Trophoblast cell (in vitro differentiated cells and primary cell): Measurements from ENCODE around the gene FLNC.

Experiments used
- DNase-seq, 2 donors: peaks; one replicate each; pipeline ENCODE4 v3.0.0-alpha.2; 2016
- H2AFZ ChIP-seq: 2 replicates; pipeline ENCODE4 v1.6.1; 2013; ENCODE audit warnings: low read length, moderate library complexity, mild to moderate bottlenecking; ENCODE audit not compliant: insufficient read depth, poor library complexity
- H2AK5ac ChIP-seq: 2 replicates; pipeline ENCODE4 v1.6.1; 2013; ENCODE audit warnings: mild to moderate bottlenecking, low read length
- H2BK120ac ChIP-seq: 2 replicates; pipeline ENCODE4 v1.6.1; 2013; ENCODE audit warnings: low read length, mild to moderate bottlenecking, moderate library complexity; ENCODE audit not compliant: insufficient read depth, poor library complexity
- H2BK12ac ChIP-seq: 2 replicates; pipeline ENCODE4 v1.6.1; 2013; ENCODE audit warnings: mild to moderate bottlenecking, low read length, moderate library complexity
- H2BK5ac ChIP-seq: 2 replicates; pipeline ENCODE4 v1.6.1; 2013; ENCODE audit warnings: low read length, low read depth, moderate library complexity, mild to moderate bottlenecking; ENCODE audit not compliant: poor library complexity
- H3K14ac ChIP-seq: 2 replicates; pipeline ENCODE4 v1.6.1; 2013; ENCODE audit warnings: mild to moderate bottlenecking, low read length
- H3K18ac ChIP-seq: 2 replicates; pipeline ENCODE4 v1.6.1; 2013; ENCODE audit warnings: mild to moderate bottlenecking, low read length
- H3K23ac ChIP-seq: 2 replicates; pipeline ENCODE4 v1.6.1; 2013; ENCODE audit warnings: low read length
- H3K27ac ChIP-seq: 2 replicates; pipeline ENCODE4 v1.5.1; 2013; ENCODE audit warnings: low read depth, mild to moderate bottlenecking, inconsistent platforms, low read length, moderate library complexity
- H3K27me3 ChIP-seq: 2 replicates; pipeline ENCODE4 v1.6.1; 2013; ENCODE audit warnings: inconsistent platforms, mild to moderate bottlenecking, low read length, moderate library complexity; ENCODE audit not compliant: insufficient read depth
- H3K36me3 ChIP-seq, 2 experiments: 1 replicate in 1 of 2; 2 replicates in 1 of 2; pipeline ENCODE4 v1.6.1; 2013; ENCODE audit warnings: low read length in 2 of 2, mild to moderate bottlenecking in 2 of 2, moderate library complexity in 1 of 2; ENCODE audit not compliant: insufficient read depth in 2 of 2, control insufficient read depth in 1 of 2
- H3K4ac ChIP-seq: 2 replicates; pipeline ENCODE4 v1.6.1; 2013; ENCODE audit warnings: low read depth, mild to moderate bottlenecking, low read length, moderate library complexity
- H3K4me1 ChIP-seq, 2 experiments: 1 replicate in 1 of 2; 2 replicates in 1 of 2; pipeline ENCODE4 v1.6.1; 2013; ENCODE audit warnings: low read length in 2 of 2, mild to moderate bottlenecking in 2 of 2, moderate library complexity in 1 of 2; ENCODE audit not compliant: insufficient read depth in 2 of 2, control insufficient read depth in 1 of 2
- H3K4me2 ChIP-seq: 2 replicates; pipeline ENCODE4 v1.6.1; 2013; ENCODE audit warnings: inconsistent platforms, mild to moderate bottlenecking, low read length, moderate library complexity
- H3K4me3 ChIP-seq: 2 replicates; pipeline ENCODE4 v1.5.1; 2013; ENCODE audit warnings: mild to moderate bottlenecking, low read depth, low read length, inconsistent platforms
- H3K79me1 ChIP-seq: one replicate; pipeline ENCODE4 v1.6.1; 2013; ENCODE audit warnings: low read length
- H3K79me2 ChIP-seq: 2 replicates; pipeline ENCODE4 v1.6.1; 2013; ENCODE audit warnings: low read length, mild to moderate bottlenecking; ENCODE audit not compliant: control insufficient read depth, insufficient read depth, poor library complexity
- H3K9ac ChIP-seq: 2 replicates; pipeline ENCODE4 v1.6.1; 2013; ENCODE audit warnings: mild to moderate bottlenecking, low read length
- H3K9me3 ChIP-seq: 2 replicates; pipeline ENCODE4 v1.6.1; 2013; ENCODE audit warnings: low read depth, mild to moderate bottlenecking, control low read depth, inconsistent platforms, low read length; ENCODE audit not compliant: insufficient read depth
- H4K12ac ChIP-seq: 2 replicates; pipeline ENCODE4 v1.6.1; 2013; ENCODE audit warnings: low read depth, mild to moderate bottlenecking, low read length, moderate library complexity
- H4K8ac ChIP-seq: 2 replicates; pipeline ENCODE4 v1.6.1; 2013; ENCODE audit warnings: low read depth, mild to moderate bottlenecking, low read length, moderate library complexity
- H4K91ac ChIP-seq: one replicate; pipeline ENCODE4 v1.6.1; 2013; ENCODE audit warnings: low read depth, mild to moderate bottlenecking, low read length, moderate library complexity
- WGBS: extraction: QIAGEN DNeasy Blood & Tissue Kit; methylation state at CpG from one replicate; pipeline ENCODE4 v1.1.7; 2013; ENCODE audit warnings: missing lambda C conversion rate; ENCODE audit not compliant: insufficient read length, insufficient coverage; ENCODE audit errors: extremely low coverage; 5-methylcytosine and 5-hydroxymethylcytosine counted together

The FLNC gene

GRCh38 chr7:128880791-128881457 lies 50.7 kb downstream of the FLNC start:
- Histone ChIP-seq H3K4me2 (no peak overlapping the region), H2AK5ac (no peak overlapping the region), H4K8ac (no peak overlapping the region)

DNA sequence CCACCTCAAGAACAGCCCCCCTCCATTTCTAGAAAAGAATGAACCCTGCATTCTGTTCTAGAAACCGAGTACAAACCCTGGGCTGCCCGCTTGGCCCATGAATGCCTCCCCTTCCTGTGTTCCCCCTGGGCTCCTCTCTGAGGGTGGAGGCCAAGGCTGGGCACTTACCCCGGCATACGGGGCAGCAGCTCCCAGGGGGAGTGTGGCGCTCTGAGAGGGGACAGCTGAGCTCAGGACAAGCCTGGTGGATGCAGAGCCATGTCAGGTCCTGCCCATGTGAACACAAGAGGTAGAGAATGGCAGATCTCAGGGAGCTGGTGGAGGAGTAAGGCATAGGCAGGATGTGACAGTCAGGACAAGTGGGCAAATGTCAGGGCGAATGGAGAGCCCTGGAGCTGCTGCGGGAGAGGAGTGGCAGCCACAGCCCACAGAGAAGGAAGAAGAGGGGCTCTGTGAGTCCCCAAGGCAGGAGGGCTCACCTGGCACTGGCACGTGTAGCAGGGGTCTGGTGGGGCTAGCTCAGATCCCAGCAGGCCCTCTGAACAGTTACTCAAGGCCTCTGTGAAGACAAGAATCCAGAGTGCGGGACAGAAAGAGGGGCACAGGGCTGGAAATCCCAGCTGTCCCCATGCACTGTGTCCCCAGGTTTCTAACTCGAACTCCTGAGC lies 51.4 kb downstream of the FLNC start:
- Histone ChIP-seq H2AFZ (no peak overlapping the region), H3K9me3 (no peaks in the 10 kb centered on the region), H3K79me2 (no peaks in the 10 kb centered on the region)

More at GRCh38 chr7:128880791-128881457, 50.7 kb downstream of the FLNC start:
- Histone ChIP-seq H3K79me1 (no peaks in the 10 kb centered on the region), H3K4ac (no peak overlapping the region), H2BK5ac (no peak overlapping the region), H3K9me3 (no peaks in the 10 kb centered on the region), H3K79me2 (no peaks in the 10 kb centered on the region), H4K12ac (no peak overlapping the region), H3K9ac (no peak overlapping the region), H3K23ac (no peak overlapping the region), H3K4me1 (peaks cover 0 to under 1% of the 10 kb centered on the region in 2 experiments), H2BK120ac (no peak overlapping the region), H3K14ac (no peak overlapping the region), H3K27me3 (no peaks in the 10 kb centered on the region), H2BK12ac (no peak overlapping the region), H2AFZ (no peak overlapping the region), H3K4me3 (no peak overlapping the region), H3K18ac (no peak overlapping the region), H3K36me3 (no peaks in the 10 kb centered on the region), H3K27ac (no peak overlapping the region), H4K91ac (no peak overlapping the region)
- no CpG with 5 or more reads among the region's 11 CpGs for WGBS
- no peak for DNase-seq

DNA sequence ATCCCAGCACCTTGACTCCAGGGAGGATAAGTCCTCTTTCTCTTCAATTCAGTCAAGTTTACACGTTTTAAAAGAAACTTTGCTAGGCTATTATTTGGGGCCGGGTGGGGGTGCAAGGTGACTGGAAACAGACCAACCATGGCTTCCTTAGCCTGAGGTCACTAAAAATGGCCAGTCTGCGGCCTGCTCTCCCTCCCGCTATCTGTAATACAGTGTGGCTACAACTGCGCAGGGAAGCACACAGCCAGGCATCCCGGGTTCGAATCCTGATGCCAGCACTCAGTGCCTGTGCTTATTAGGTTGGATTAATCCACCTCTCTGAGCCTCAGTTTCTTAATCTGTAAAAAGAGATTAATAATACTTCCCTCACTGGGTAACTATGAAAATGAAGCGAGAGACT lies 51.9 kb downstream of the FLNC start:
- no peaks in the 10 kb centered on the region for H3K79me2 ChIP-seq
- no peak overlapping the region for H4K91ac ChIP-seq
- H2BK5ac ChIP-seq = no peak overlapping the region
- no peak overlapping the region for H2BK120ac ChIP-seq
- no peak overlapping the region for H3K14ac ChIP-seq
- no peak overlapping the region for H3K23ac ChIP-seq
- no peak overlapping the region for H3K9ac ChIP-seq
- H3K4me2 ChIP-seq = no peak overlapping the region
- H3K4ac ChIP-seq = no peak overlapping the region
- H3K4me3 ChIP-seq = no peak overlapping the region
- no peak overlapping the region for H2BK12ac ChIP-seq
- H3K27me3 ChIP-seq = no peaks in the 10 kb centered on the region
- H4K12ac ChIP-seq = no peak overlapping the region
- H3K4me1 ChIP-seq = no peaks in the 10 kb centered on the region
- H2AK5ac ChIP-seq = no peak overlapping the region
- peaks cover 2% of the 10 kb centered on the region for H3K9me3 ChIP-seq
- H2AFZ ChIP-seq = no peak overlapping the region
- no peak overlapping the region for H3K27ac ChIP-seq
- no peaks in the 10 kb centered on the region for H3K36me3 ChIP-seq
- WGBS = no CpG with 5 or more reads among the region's 8 CpGs
- H3K18ac ChIP-seq = no peak overlapping the region
- H4K8ac ChIP-seq = no peak overlapping the region
- H3K79me1 ChIP-seq = no peaks in the 10 kb centered on the region
- no peak for DNase-seq

More for the DNA sequence above, 51.4 kb downstream of the FLNC start:
- no peak overlapping the region for H2AK5ac ChIP-seq
- H3K27ac ChIP-seq = no peak overlapping the region
- no peak overlapping the region for H2BK5ac ChIP-seq
- H3K27me3 ChIP-seq = no peaks in the 10 kb centered on the region
- no peaks in the 10 kb centered on the region for H3K36me3 ChIP-seq
- H3K14ac ChIP-seq = no peak overlapping the region
- H3K4me1 ChIP-seq = no peaks in the 10 kb centered on the region
- H2BK120ac ChIP-seq = no peak overlapping the region
- no peak overlapping the region for H3K4me2 ChIP-seq
- H2BK12ac ChIP-seq = no peak overlapping the region
- H3K79me1 ChIP-seq = no peaks in the 10 kb centered on the region
- H3K23ac ChIP-seq = no peak overlapping the region
- H3K18ac ChIP-seq = no peak overlapping the region
- no peak for DNase-seq
- no peak overlapping the region for H4K12ac ChIP-seq
- H4K91ac ChIP-seq = no peak overlapping the region
- WGBS = no CpG with 5 or more reads among the region's 10 CpGs
- H4K8ac ChIP-seq = no peak overlapping the region
- no peak overlapping the region for H3K4me3 ChIP-seq
- no peak overlapping the region for H3K4ac ChIP-seq
- no peak overlapping the region for H3K9ac ChIP-seq

- no peak overlapping the region for H4K12ac ChIP-seq
- no peaks in the 10 kb centered on the region for H3K36me3 ChIP-seq
- H3K23ac ChIP-seq = no peak overlapping the region
- peaks cover 12% of the 10 kb centered on the region for H3K9me3 ChIP-seq
- H3K4me2 ChIP-seq = no peak overlapping the region
- H3K79me1 ChIP-seq = no peaks in the 10 kb centered on the region
- no peak overlapping the region for H2BK5ac ChIP-seq
- no peak overlapping the region for H3K9ac ChIP-seq
- no peak overlapping the region for H3K18ac ChIP-seq
- no peak overlapping the region for H2AFZ ChIP-seq
- no peak overlapping the region for H2AK5ac ChIP-seq
- no peaks in the 10 kb centered on the region for H3K27me3 ChIP-seq
- peaks cover 5 to 6% of the 10 kb centered on the region in 2 experiments for H3K4me1 ChIP-seq
- no peak overlapping the region for H4K91ac ChIP-seq
- peak; percentile 81 to 91 for DNase-seq
- H3K79me2 ChIP-seq = no peaks in the 10 kb centered on the region
- H2BK120ac ChIP-seq = no peak overlapping the region
- H3K27ac ChIP-seq = no peak overlapping the region
- no peak overlapping the region for H3K4me3 ChIP-seq
- 100% methylated on average over 1 of the region's 19 CpGs for WGBS
- no peak overlapping the region for H3K4ac ChIP-seq
- no peak overlapping the region for H2BK12ac ChIP-seq
- no peak overlapping the region for H4K8ac ChIP-seq
- H3K14ac ChIP-seq = no peak overlapping the region
Observed at GRCh38 chr7:128883622-128884448, 53.6 kb downstream of the FLNC start.
